Aorta (tissue), 5 donors: ENCODE results near the gene MYLK. TPM values are rescaled to one million over a fixed set of nuclear protein-coding genes. Genes with fewer than 3 reads are reported as not detected.
"Not testable (repeated sequence)": the region's sequence is repeated elsewhere in the genome, so short reads cannot be mapped to it uniquely, and the experiment has no call there.

Experiments used
- ATAC-seq: fragments of 200-7000 bp; cut with Tn5 transposase; one replicate; pipeline ENCODE4 v1.9.1; 2022; ENCODE audit warnings: moderate library complexity; ENCODE audit not compliant: low FRiP score
- DNase-seq, 2 donors: peaks; one replicate each; pipeline ENCODE4 v3.0.0-alpha.2; 2020
- H3K27ac ChIP-seq, 2 donors: one replicate each; pipeline ENCODE4 v1.5.1; 2013; ENCODE audit warnings: low read length in 2 of 2, mild to moderate bottlenecking in 2 of 2, moderate library complexity in 2 of 2, control low read depth in 1 of 2, inconsistent platforms in 1 of 2, low read depth in 1 of 2
- H3K27me3 ChIP-seq, 2 donors: one replicate each; pipeline ENCODE4 v1.6.1; 2013; ENCODE audit warnings: control low read depth in 1 of 2, low read length in 1 of 2, mild to moderate bottlenecking in 1 of 2, moderate library complexity in 1 of 2; ENCODE audit not compliant: insufficient read depth in 2 of 2, control insufficient read depth in 1 of 2
- H3K36me3 ChIP-seq, 2 donors: one replicate each; pipeline ENCODE4 v1.6.1; 2013; ENCODE audit warnings: control low read depth in 1 of 2, low read length in 1 of 2, mild to moderate bottlenecking in 1 of 2; ENCODE audit not compliant: insufficient read depth in 2 of 2, control insufficient read depth in 1 of 2
- H3K4me1 ChIP-seq, 2 donors: one replicate each; pipeline ENCODE4 v1.6.1; 2013; ENCODE audit warnings: low read length in 2 of 2, control low read depth in 1 of 2, mild to moderate bottlenecking in 1 of 2, moderate library complexity in 1 of 2; ENCODE audit not compliant: insufficient read depth in 2 of 2, control insufficient read depth in 1 of 2
- H3K4me3 ChIP-seq, 2 donors: one replicate each; pipeline ENCODE4 v1.5.1; 2013; ENCODE audit warnings: low read length in 2 of 2, control low read depth in 1 of 2, mild to moderate bottlenecking in 1 of 2
- H3K9me3 ChIP-seq: one replicate; pipeline ENCODE4 v1.6.1; 2013; ENCODE audit warnings: mild to moderate bottlenecking, low read length; ENCODE audit not compliant: control insufficient read depth
- WGBS, 2 donors: extraction: QIAGEN DNeasy Blood & Tissue Kit; methylation state at CpG; one replicate each; pipeline ENCODE4 v1.1.7; 2013; 5-methylcytosine and 5-hydroxymethylcytosine counted together
- intact Hi-C, 2 donors: fragments of 100-400 bp; cut with DNase I; formaldehyde crosslinking; loops; one replicate each; pipeline versions ENCODE4 v1.14.2 to v1.15.0; 2022
- polyA plus RNA-seq, 2 donors: library from polyadenylated mRNA; stranded (reverse); fragments of 200-250 nt; gene quantifications; one replicate each; pipeline ENCODE4 v1.2.3, GENCODE V29; 2013
- total RNA-seq, 2 donors: library from RNA; stranded (reverse); fragmentation: NEBNext Ultra II Directional; extraction: Animal tissue kit (Norgen Biotek cat#: 25700); gene quantifications; one replicate each; pipeline ENCODE4 v1.2.1, GENCODE V29; 2021
- donor health status: healthy with polysubstance abuse.
- donor health status: Bipolar disorder and iron deficiency.
- donor health status: DM: no; HTN: no; CAD: no.
- donor health status: DM: no; HTN: no; CAD: no.
- donor health status: DM: yes; HTN: yes; CAD: no.

The MYLK gene
- total and polyA plus RNA-seq, 4 donors, result 134 to 786 (median 314) TPM

DNA sequence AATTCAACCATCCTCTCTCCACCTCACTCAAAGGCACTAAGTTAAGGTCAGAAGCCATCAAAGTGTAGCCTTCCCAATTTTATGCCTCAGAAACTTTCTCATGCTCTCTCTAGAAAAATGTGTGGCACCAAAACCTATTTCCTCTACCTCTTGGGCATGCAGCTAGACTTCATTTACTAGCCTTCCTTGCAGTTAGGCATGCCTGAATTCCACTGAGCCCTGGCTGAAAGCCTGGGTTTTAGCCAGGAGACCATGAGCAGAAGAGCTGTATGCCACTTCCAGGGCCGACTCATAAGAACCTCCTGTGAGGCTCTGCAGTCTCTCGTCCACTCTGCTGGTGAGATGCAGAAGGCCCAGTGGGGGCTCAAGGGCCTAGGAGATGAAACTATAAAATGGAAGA lies 145.0 kb downstream of the MYLK start:
- Histone ChIP-seq H3K9me3 (no peaks in the 10 kb centered on the region), H3K4me1 (no peaks in the 10 kb centered on the region), H3K27me3 (no peaks in the 10 kb centered on the region), H3K27ac (no peak overlapping the region), H3K36me3 (peaks cover 0 to 5% of the 10 kb centered on the region in 2 donors), H3K4me3 (no peak overlapping the region)
- WGBS, 2 donors, result 70 to 72% methylated on average over 2 of the region's 2 CpGs
- intact Hi-C loops, result loop anchor here in 1 of 2 donors (5.0 kb wide), 1 partner anchor 78 kb away; no protein-coding TSS in a partner anchor
- ATAC-seq, result no peak
- DNase-seq, result no peak

DNA sequence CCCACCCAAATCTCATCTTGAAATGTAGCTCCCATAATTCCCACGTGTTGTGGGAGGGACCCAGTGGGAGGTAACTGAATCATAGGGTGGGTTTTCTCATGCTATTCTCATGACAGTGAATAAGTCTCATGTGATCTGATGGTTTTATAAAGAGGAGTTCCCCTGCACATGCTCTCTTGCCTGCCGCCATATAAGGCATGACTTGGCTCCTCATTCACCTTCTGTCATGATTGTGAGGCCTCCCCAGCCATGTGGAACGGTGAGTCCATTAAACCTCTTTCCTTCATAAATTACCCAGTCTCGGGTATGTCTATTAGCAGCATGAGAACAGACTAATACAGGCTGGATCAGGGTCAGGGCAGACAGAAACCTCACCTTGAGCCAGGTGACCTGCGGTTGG lies 145.6 kb downstream of the MYLK start:
- DNase-seq, H3K27ac ChIP-seq, H3K9me3 ChIP-seq, H3K4me3 ChIP-seq, H3K36me3 ChIP-seq, H3K4me1 ChIP-seq, H3K27me3 ChIP-seq, ATAC-seq: not testable (repeated sequence)
- intact Hi-C loops, result loop anchor here in 1 of 2 donors (5.0 kb wide), 1 partner anchor 79 kb away; no protein-coding TSS in a partner anchor
- 87 to 94% methylated on average over 5 of the region's 5 CpGs for WGBS, 2 donors

DNA sequence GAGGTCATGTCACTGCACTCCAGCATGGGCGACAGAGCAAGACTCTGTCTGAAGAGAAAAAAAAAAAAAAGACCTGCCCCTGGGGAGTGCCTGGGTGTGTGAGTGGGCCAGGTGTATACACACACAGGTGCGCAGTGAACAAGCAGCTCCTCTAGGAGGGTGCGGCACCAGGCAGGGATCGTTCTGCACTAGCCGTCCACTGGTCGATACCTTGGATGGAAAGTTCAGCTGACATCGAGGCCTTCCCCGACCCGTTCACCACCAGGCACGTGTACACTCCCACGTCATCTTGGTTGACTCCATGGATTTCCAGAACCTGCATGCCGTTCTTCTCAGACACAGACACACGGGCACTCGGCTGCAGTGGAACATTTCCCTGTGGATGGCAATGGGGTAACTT lies 147.0 kb downstream of the MYLK start:
- 92 to 97% methylated on average over 14 of the region's 14 CpGs for WGBS, 2 donors
- H3K27me3 ChIP-seq, result no peaks in the 10 kb centered on the region
- ATAC-seq (no peak), DNase-seq (no peak)
- H3K27ac ChIP-seq, result no peak overlapping the region
- no peak overlapping the region for H3K4me3 ChIP-seq
- peaks cover 0 to 10% of the 10 kb centered on the region in 2 donors for H3K36me3 ChIP-seq
- intact Hi-C loops, result loop anchor here in 1 of 2 donors (5.0 kb wide), 1 partner anchor 80 kb away; no protein-coding TSS in a partner anchor
- H3K4me1 ChIP-seq, result no peaks in the 10 kb centered on the region
- H3K9me3 ChIP-seq, result no peaks in the 10 kb centered on the region

DNA sequence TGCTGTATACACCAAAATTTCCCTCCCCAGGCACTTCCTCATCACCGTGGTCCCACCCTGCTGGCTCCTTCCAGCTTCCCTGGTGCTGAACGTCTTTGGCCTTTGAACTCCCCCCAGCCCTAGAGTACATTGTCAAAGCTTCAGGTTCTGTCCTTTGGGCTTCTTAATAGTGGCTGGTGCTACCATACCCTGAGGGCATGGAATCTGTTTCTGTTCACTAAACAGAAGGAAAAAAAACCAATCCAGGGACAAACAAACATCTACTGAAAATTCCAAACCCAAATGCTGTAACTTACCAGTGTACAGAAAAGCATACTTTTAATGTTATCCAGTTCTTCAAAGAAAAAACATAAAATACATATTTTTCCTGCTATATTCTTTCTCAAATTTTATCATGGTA lies 148.7 kb downstream of the MYLK start:
- 72 to 78% methylated on average over 2 of the region's 2 CpGs for WGBS, 2 donors
- no peaks in the 10 kb centered on the region for H3K4me1 ChIP-seq
- no peak overlapping the region for H3K27ac ChIP-seq
- peaks cover 0 to 10% of the 10 kb centered on the region in 2 donors for H3K36me3 ChIP-seq
- H3K27me3 ChIP-seq, result no peaks in the 10 kb centered on the region
- H3K9me3 ChIP-seq, result no peaks in the 10 kb centered on the region
- no peak for ATAC-seq
- intact Hi-C loops, result loop anchor here in 1 of 2 donors (5.0 kb wide), 1 partner anchor 82 kb away; no protein-coding TSS in a partner anchor
- no peak overlapping the region for H3K4me3 ChIP-seq
- DNase-seq, result no peak

DNA sequence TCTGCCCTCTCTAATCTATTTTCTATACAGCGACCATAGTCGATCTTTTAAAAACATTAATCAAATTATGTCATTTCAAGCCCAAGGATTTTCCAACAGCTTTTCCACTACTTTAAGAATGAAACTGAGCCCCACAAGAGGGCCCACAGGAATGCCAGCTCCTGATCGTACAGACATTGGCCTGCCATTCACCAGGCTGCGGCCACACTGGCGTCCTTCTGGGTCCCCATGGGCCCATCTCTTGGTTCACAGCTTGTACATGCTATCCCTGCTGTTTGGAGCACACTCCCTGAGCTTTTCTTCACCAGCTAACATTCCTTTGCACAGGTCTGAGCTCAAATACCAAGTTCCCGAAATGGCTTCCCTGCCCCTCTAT lies 149.6 kb downstream of the MYLK start:
- Histone ChIP-seq H3K27me3 (no peaks in the 10 kb centered on the region), H3K4me3 (no peak overlapping the region), H3K36me3 (peaks cover 0 to 10% of the 10 kb centered on the region in 2 donors), H3K9me3 (no peaks in the 10 kb centered on the region), H3K27ac (peak overlapping the region in 1 of 2 donors; percentile 5), H3K4me1 (no peaks in the 10 kb centered on the region)
- intact Hi-C loops, result no loop called here
- 63 to 64% methylated on average over 6 of the region's 6 CpGs for WGBS, 2 donors
- DNase-seq (no peak), ATAC-seq (no peak)

DNA sequence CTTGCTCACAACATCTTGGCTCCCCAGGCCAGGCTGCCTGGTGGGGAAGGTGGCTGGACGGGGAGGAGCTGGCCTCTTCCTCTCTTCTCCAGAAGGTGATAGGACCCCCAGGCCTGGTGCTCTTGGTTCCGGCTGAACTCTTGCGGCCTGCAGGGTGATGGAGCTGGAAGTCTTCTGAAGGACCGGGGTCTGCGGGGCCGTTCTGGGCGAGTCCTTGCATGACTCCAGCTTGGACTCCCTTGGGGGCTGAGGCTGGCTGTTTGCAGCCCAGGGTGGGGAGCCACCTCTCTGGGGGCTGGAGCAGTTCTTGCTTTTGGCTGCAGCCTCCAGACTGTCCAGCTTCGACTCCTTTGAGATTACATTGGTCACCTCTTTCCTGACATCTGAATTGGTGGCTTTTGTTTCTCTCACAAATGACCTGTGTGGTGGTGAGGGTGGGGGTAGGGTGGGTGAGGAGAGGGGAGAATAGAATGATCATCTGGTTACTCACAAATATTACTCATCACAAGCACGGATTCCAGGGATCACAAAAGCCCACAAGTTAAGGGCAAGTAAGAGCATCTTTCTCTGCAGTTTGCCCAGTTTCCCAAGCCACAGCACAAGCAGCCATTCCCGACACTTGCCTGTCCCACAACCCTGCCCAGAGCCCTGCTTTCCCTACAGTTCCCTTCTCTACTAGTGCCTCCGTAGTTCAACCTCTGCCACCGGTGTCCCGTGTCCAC lies 150.2 kb downstream of the MYLK start:
- no peak overlapping the region for H3K4me3 ChIP-seq
- H3K36me3 ChIP-seq, result peaks cover 0 to 10% of the 10 kb centered on the region in 2 donors
- intact Hi-C loops, result no loop called here
- ATAC-seq, result no peak
- no peaks in the 10 kb centered on the region for H3K9me3 ChIP-seq
- 59 to 75% methylated on average over 13 of the region's 13 CpGs for WGBS, 2 donors
- no peak overlapping the region for H3K27ac ChIP-seq
- H3K4me1 ChIP-seq, result no peaks in the 10 kb centered on the region
- H3K27me3 ChIP-seq, result no peaks in the 10 kb centered on the region
- DNase-seq, result no peak

DNA sequence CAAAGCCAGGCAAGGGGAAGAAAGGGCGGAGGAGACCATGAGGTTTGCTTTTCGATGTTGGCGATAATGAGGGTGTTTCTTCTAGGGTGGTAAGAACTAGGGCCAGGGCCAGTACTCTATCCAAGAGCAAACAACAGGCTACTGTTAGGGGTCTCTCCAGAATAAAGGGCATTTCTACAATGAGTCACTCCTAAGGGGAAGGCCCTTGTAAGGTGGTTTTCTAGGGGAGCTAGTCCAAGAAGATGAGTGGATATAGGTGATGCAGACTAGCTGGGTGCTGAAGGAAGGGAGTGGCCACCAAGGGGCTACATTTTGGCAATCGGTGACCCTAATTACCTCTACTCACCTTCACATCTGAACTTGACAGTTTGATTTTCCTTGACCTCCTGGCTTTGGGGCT lies 150.8 kb downstream of the MYLK start:
- DNase-seq (no peak), ATAC-seq (no peak)
- no peaks in the 10 kb centered on the region for H3K4me1 ChIP-seq
- H3K9me3 ChIP-seq, result no peaks in the 10 kb centered on the region
- no peaks in the 10 kb centered on the region for H3K27me3 ChIP-seq
- WGBS, 2 donors, result 96 to 98% methylated on average over 4 of the region's 4 CpGs
- H3K27ac ChIP-seq, result no peak overlapping the region
- no peak overlapping the region for H3K4me3 ChIP-seq
- H3K36me3 ChIP-seq, result peaks cover 0 to 10% of the 10 kb centered on the region in 2 donors
- intact Hi-C loops, result no loop called here

DNA sequence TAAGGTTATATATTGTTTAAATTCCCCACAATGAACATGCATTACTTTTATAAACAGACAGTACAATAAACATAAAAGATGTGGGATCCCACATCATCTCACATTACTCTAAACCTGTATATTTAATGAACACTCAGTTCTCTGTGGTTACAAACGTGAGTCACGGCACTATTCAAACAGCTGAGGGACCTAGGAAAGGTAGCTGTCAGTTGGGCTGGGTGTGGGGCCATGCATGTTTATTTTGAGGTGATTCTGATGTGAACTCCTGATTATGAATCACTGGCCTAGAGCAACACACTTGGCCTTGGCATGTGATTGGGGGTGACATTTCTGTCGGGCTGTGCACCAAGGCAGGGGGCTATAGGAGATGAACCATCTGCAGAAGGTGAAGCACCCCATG lies 151.7 kb downstream of the MYLK start:
- ATAC-seq (no peak), DNase-seq (no peak)
- intact Hi-C loops, result no loop called here
- H3K27me3 ChIP-seq, result no peaks in the 10 kb centered on the region
- no peaks in the 10 kb centered on the region for H3K9me3 ChIP-seq
- no peaks in the 10 kb centered on the region for H3K4me1 ChIP-seq
- peaks cover 0 to 10% of the 10 kb centered on the region in 2 donors for H3K36me3 ChIP-seq
- no peak overlapping the region for H3K4me3 ChIP-seq
- H3K27ac ChIP-seq, result no peak overlapping the region
- 79 to 88% methylated on average over 3 of the region's 3 CpGs for WGBS, 2 donors

DNA sequence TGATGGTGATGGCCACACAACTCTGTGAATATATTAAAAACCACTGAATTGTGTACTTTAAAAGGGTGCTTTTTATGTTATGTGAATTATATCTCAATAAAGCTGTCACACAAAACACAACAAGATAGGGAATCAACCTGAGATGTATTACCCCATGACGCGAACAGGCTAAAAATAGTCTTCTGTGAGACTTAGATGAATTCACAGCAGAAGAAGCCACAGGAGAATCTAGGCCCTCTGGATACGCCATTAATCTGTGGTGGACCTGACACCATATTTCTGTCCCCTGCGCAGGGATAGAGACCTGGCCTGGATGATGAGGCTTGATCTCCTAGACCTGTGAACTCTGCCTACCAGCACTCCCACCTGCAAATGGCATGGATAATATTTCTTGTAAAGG lies 153.3 kb downstream of the MYLK start:
- WGBS, 2 donors, result 73 to 78% methylated on average over 4 of the region's 4 CpGs
- no peak for ATAC-seq
- H3K27me3 ChIP-seq, result no peaks in the 10 kb centered on the region
- H3K36me3 ChIP-seq, result peaks cover 0 to 4% of the 10 kb centered on the region in 2 donors
- intact Hi-C loops, result no loop called here
- H3K4me3 ChIP-seq, result no peak overlapping the region
- no peaks in the 10 kb centered on the region for H3K4me1 ChIP-seq
- H3K27ac ChIP-seq, result no peak overlapping the region
- H3K9me3 ChIP-seq, result no peaks in the 10 kb centered on the region
- DNase-seq, result no peak
